Ureter (tissue), 1 donor: Measurements from ENCODE around the gene OTULIN. TPM values are rescaled to one million over a fixed set of nuclear protein-coding genes. Genes with fewer than 3 reads are reported as not detected.

Experiments
- DNase-seq: peaks from one replicate; pipeline ENCODE4 v3.0.0-alpha.2; 2020; ENCODE audit warnings: low spot score
- total RNA-seq: library from RNA; stranded (reverse); gene quantifications from one replicate; pipeline ENCODE4 v1.2.4, GENCODE V29; 2023
- donor health status: DM: yes; HTN: yes; CAD: no.

Gene OTULIN
- total RNA-seq, 1 donor from 2014 or later: 35.1 TPM

- DNase-seq: no peak
These were observed 3.7 kb downstream of the OTULIN start for GRCh38 chr5:14668181-14668591.

GRCh38 chr5:14669415-14669814 is 4.9 kb downstream of the OTULIN start:
- no peak for DNase-seq

- DNase-seq: no peak
These were observed 5.5 kb downstream of the OTULIN start for GRCh38 chr5:14669975-14670374.

- no peak for DNase-seq
These were observed 6.9 kb downstream of the OTULIN start for GRCh38 chr5:14671414-14671813.

GRCh38 chr5:14672082-14672481 is 7.6 kb downstream of the OTULIN start:
- DNase-seq: no peak

- DNase-seq: no peak
These were observed 8.2 kb downstream of the OTULIN start for GRCh38 chr5:14672484-14673394.

- no peak for DNase-seq
These were observed 8.9 kb downstream of the OTULIN start for GRCh38 chr5:14673443-14673842.

- no peak for DNase-seq
These were observed 10.7 kb downstream of the OTULIN start for GRCh38 chr5:14674983-14675854.

- no peak for DNase-seq
These were observed 11.4 kb downstream of the OTULIN start for GRCh38 chr5:14675865-14676300.

- DNase-seq: no peak
These were observed 11.8 kb downstream of the OTULIN start for GRCh38 chr5:14676320-14676719.

- no peak for DNase-seq
These were observed 14.3 kb downstream of the OTULIN start for GRCh38 chr5:14678773-14679334.

GRCh38 chr5:14679595-14679994 is 15.1 kb downstream of the OTULIN start:
- DNase-seq: no peak

- DNase-seq: no peak
These were observed 16.8 kb downstream of the OTULIN start for GRCh38 chr5:14681236-14681752.

- DNase-seq: no peak
These were observed 19.5 kb downstream of the OTULIN start for GRCh38 chr5:14683906-14684455.

GRCh38 chr5:14684757-14685156 is 20.2 kb downstream of the OTULIN start:
- DNase-seq: no peak

- DNase-seq: no peak
These were observed 21.2 kb downstream of the OTULIN start for GRCh38 chr5:14685757-14686156.

- no peak for DNase-seq
These were observed 22.0 kb downstream of the OTULIN start for GRCh38 chr5:14686517-14686916.

GRCh38 chr5:14687023-14687665 is 22.6 kb downstream of the OTULIN start:
- no peak for DNase-seq

- no peak for DNase-seq
These were observed 28.6 kb downstream of the OTULIN start for GRCh38 chr5:14693070-14693469.

- DNase-seq: no peak
These were observed 30.6 kb downstream of the OTULIN start for GRCh38 chr5:14695152-14695551.

- no peak for DNase-seq
These were observed 31.5 kb downstream of the OTULIN start for GRCh38 chr5:14696057-14696456.
